SK-MEL-5 (cell line): ENCODE measurements around the gene FAM76A. TPM values are rescaled to one million over a fixed set of nuclear protein-coding genes. Genes with fewer than 3 reads are reported as not detected.

Source experiments
- DNase-seq: peaks from one replicate; pipeline ENCODE4 v3.0.0-alpha.2; 2016; ENCODE audit warnings: low read depth, low spot score
- in situ Hi-C: cut with HindIII; loops from 2 replicates; pipeline ENCODE4 v1.10.0; 2016; ENCODE audit warnings: low sequenced_read_pairs, high pct_unique_total_duplicates, low pct_unique_long_range_greater_than_20kb
- total RNA-seq: library from RNA; depleted of rRNA; stranded (reverse); fragments of >200 nt; shearing (Covaris generic); gene quantifications from 2 replicates; pipeline ENCODE4 v1.2.3, GENCODE V29; 2014

Gene FAM76A
- total RNA-seq, 1 experiment from 2014 or later = 10.1 TPM

DNA sequence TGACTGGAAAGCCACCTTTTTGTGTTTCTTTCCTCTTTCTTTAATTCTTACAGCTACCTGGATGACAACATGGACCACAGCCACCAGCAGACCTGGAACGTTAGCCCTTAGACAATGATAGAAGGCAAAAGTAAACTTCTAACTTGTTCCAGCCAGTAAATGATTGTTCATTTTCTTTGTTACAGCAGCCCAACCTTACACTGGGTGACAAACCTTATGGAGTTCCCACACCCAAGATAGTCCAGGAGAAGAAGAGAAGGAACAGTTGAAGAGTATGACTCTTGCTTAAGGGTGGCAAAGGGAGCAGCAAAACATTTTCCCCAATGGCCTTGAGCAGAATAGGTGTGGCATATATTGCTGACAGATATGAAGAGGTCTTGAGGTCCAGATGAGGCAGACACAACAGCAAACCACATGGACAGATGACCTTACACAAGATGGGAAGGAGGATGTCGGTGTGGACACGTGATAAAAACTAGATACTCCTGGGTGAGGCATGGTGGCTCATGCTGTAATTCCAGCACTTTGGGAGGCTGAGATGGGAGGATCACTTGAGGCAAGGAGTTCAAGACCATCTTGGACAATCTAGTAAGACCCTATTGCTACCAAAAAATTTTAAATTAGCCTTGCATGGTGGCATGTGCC, 11.8 kb upstream of the FAM76A start:
- in situ Hi-C loops = no loop called here
- no peak for DNase-seq

GRCh38 chr1:27716262-27716895, 9.4 kb upstream of the FAM76A start:
- no peak for DNase-seq
- in situ Hi-C loops = no loop called here

- in situ Hi-C loops = no loop called here
- DNase-seq = peak; percentile 19
Measured at GRCh38 chr1:27719286-27720251, 6.2 kb upstream of the FAM76A start.

DNA sequence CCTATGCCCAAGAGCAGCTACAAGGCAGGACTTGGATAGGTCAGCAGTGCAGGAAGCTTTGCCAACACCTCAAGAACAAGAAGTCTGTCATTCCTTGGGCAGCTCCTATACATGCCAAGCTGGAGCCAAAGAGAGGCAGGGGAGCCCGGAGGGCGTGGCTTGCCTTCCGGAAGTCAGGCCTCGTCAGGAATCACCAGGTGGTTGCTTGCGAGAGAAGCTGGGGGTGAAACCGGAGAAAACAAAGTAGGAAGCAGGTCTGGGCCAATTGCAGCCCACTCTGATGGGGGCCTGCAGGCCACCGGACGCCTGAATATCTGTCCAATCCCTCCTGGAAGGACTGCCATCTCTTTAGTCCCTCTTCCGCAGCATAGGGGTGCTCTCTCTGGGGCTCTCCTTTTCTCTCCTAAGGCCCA, 794 bp upstream of the FAM76A start:
- no peak for DNase-seq
- in situ Hi-C loops = no loop called here

DNA sequence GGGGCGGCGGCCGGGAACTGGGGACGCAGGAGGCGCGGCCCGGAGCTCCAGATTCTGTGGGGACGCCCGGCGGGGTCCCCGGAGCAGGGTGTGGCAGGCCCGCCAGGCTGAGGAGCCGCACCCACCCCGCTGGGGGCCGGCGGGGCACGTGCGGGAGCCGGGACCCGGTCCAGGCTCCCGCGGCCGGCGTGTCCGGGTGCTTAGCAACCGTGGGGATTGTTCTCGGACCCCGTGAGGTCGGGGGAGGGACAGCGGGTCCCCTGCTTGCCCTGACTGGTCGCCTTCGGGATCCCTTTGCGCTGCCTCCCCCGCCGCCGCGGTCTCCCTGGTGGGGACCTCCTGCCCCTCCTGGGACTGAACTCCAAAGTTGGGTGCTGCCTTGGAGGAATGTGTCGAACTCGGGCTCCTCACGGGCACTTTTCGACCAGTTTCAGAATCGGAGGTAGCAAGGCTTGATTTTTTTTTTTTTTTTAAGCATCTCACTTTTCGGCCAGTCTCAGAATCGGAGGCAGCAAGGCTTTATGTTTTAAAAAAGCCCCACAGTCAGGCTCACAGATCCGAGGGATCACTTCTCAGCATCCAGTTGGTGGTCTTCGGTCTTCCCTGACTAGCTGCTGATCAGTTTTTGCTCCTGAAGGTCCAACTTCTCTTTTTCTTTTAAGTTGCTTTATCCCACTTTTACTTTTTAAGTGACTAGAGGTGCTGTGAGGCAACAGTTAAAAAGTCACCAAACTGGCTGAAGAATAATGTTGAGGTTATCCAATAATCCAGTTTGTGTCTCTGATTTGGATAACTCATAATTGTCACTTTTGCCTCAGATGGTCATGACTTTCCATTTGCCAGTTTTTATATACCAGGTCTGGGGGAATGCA, 648 bp downstream of the FAM76A start:
- in situ Hi-C loops = no loop called here

DNA sequence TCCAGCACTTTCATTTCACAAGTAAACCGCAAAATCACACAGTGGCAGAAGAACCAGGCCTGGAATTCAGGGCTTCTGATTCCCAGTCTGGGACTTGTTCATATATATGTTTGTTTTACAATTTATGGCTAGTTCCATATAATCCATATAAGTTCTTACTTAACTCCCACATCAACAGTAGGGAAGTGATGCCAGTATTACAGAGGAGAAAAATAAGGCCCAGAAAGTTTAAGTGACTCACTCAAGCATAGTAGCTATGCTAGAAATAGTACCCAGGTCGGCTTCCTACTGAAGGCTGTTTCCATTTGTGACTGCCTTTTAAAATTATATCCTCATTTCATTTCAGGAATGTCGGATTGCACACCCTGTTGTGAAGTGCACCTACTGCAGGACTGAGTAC, 1.4 kb downstream of the FAM76A start:
- in situ Hi-C loops = no loop called here
- no peak for DNase-seq

More for the DNA sequence above, 648 bp downstream of the FAM76A start:
- peak; percentile 38 for DNase-seq

GRCh38 chr1:27736252-27736651, 10.5 kb downstream of the FAM76A start:
- in situ Hi-C loops = no loop called here

DNA sequence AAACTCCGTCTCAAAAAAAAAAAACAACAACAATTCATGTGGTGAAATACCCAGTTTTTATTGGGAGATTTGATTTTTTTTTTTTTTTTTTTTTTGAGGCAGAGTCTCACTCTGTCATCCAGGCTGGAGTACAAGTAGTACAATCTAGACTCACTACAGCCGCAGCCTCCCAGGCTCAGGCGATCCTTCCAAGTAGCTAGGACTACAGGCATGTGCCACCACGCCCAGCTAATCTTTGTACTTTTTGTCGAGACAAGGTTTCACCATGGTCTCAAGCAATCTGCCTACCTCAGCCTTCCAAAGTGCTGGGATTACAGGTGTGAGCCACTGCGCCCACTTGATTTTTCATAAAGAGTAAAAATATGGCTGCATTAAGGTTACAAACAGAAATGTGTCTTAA, 15.4 kb downstream of the FAM76A start:
- in situ Hi-C loops = no loop called here
- DNase-seq = no peak

More at GRCh38 chr1:27736252-27736651, 10.5 kb downstream of the FAM76A start:
- no peak for DNase-seq

DNA sequence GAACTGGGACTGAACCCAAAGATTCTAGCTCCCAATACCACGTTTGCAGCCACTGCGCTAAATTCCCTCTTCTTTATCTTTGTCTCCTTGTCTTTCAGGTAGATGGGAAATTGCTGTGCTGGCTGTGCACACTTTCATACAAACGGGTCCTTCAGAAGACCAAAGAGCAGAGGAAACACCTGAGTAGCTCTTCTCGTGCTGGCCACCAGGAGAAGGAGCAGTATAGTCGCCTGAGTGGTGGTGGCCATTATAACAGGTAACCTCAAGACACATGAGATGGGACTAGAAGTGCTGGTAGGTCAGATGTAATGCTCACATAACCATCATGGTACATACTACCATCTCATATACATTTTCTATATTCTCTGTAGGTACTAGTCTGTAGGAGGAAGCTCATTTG, 18.8 kb downstream of the FAM76A start:
- DNase-seq = no peak
- in situ Hi-C loops = no loop called here

- no peak for DNase-seq
- in situ Hi-C loops = no loop called here
Measured at GRCh38 chr1:27745466-27745865, 19.7 kb downstream of the FAM76A start.

GRCh38 chr1:27752360-27752759, 26.6 kb downstream of the FAM76A start:
- DNase-seq = no peak
- in situ Hi-C loops = no loop called here

GRCh38 chr1:27755286-27755685, 29.5 kb downstream of the FAM76A start:
- no peak for DNase-seq
- in situ Hi-C loops = no loop called here

DNA sequence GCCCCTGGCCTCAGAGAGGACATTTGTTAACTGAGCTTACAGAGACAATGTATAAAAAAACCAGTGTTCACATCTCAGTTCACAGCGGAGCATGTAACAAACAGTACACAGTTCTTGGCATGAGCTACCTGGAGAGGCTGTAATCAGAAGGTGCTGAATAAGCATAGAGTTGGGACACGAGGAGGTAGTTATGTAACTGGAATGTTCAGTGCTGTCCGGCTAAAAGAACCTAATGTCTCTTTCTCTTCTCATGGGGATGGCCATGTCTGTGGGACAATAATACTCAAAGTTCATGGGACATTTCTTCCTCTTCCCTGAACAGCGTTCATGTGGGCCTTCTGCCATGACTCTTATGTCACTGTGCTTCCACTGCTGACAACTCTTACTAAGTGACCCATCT, 30.1 kb downstream of the FAM76A start:
- DNase-seq = no peak
- in situ Hi-C loops = no loop called here

GRCh38 chr1:27759236-27759635, 33.5 kb downstream of the FAM76A start:
- in situ Hi-C loops = no loop called here
- no peak for DNase-seq

DNA sequence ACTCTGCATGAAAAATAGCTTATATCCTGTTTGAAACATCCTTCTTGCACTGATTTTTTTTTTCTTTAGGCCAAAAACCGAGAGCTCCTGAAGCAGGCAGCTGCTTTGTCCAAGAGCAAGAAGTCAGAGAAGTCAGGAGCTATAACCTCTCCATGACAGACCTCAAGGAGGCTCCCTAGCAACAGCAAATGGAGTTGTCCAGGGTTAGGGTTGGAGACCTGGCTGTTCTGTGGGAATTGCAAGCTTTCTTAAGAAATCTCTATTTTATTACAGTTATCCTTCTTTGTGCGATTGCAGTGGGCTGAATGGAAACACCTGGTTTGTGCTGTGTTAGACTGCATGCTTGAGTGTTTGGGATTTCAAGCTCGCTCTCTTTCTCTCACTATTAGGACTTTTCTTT, 34.7 kb downstream of the FAM76A start:
- peak; percentile 45 for DNase-seq
- in situ Hi-C loops = no loop called here

DNA sequence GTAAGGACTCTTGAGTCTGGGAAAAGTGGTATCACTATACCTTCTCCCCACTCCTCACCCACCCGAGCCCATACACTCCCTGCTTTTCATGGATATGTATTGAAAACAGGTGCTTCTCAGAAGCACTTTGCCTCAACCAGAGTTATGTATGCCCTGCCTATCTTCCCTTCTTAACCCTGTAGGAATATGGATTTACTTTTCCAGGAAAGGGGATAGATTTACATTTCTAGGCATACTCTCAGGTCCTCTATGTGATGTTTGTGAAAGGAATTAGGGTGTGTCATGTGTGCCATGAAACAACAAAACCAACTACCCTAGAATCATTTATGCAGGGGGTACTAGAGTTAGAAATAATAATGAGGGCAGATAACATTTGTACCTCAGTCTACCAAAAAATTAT, 36.3 kb downstream of the FAM76A start:
- in situ Hi-C loops = no loop called here

DNA sequence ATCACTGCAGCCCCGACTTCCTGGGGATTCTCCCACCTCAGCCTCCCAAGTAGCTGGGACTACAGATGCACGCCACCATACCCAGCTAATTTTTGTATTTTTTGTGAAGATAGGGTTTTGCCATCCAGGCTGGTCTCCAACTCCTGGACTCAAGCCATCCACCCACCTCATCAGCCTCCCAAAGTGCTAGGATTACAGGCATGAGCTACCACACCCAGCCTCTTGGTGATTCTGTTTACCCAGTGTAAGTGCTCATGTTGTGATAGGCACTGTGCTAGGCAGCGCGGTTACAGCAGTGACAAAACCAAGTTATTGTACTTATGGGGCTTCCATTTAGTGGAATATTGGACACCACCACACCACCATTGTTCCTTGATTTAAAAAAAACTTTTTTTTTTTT, 37.6 kb downstream of the FAM76A start:
- no peak for DNase-seq
- in situ Hi-C loops = no loop called here

More for the DNA sequence above, 36.3 kb downstream of the FAM76A start:
- DNase-seq = no peak
